H1 (cell line): ENCODE measurements around the gene PXK. TPM values are rescaled to one million over a fixed set of nuclear protein-coding genes. Genes with fewer than 3 reads are reported as not detected.

Experiments used
- CTCF ChIA-PET: fragments of 300-600 bp; sonication (Branson Sonifier 250); formaldehyde crosslinking; loops from one replicate; lab custom pipeline; 2021; ENCODE audit not compliant: partially characterized antibody; lab: Charles Lee
- POLR2A ChIA-PET: fragments of 300-600 bp; sonication (Branson Sonifier 250); formaldehyde crosslinking; loops from one replicate; lab custom pipeline; 2021; ENCODE audit warnings: inconsistent platforms; ENCODE audit not compliant: partially characterized antibody; lab: Charles Lee
- DNase-seq, 2 experiments: peaks; one replicate each; pipeline versions ENCODE4 v3.0.0 to v3.0.0-alpha.2; 2010 to 2022; ENCODE audit warnings: low spot score in 2 of 2, low read depth in 1 of 2, mixed read lengths in 1 of 2
- FAIRE-seq: peaks from 2 replicates; lab custom pipeline; 2011; peaks lifted over from hg19 to GRCh38; lab: Jason Lieb, UNC
- H2AFZ ChIP-seq: 2 replicates; pipeline ENCODE4 v1.8.1; 2012; ENCODE audit warnings: low read length, inconsistent platforms
- H2AK5ac ChIP-seq: 2 replicates; pipeline ENCODE4 v1.6.1; 2013; ENCODE audit warnings: low read depth, low read length
- H2BK120ac ChIP-seq: replicated peaks from 2 replicates; pipeline ENCODE3; 2013; ENCODE audit warnings: low read depth, low read length, inconsistent platforms
- H2BK12ac ChIP-seq: 2 replicates; pipeline ENCODE4 v1.6.1; 2013; ENCODE audit warnings: low read depth, low read length
- H2BK15ac ChIP-seq: 2 replicates; pipeline ENCODE4 v1.6.1; 2013; ENCODE audit warnings: low read length
- H2BK20ac ChIP-seq: 2 replicates; pipeline ENCODE4 v1.6.1; 2013; ENCODE audit warnings: low read length
- H2BK5ac ChIP-seq: 2 replicates; pipeline ENCODE4 v1.6.1; 2013; ENCODE audit warnings: low read depth, low read length
- H3K14ac ChIP-seq: 2 replicates; pipeline ENCODE4 v1.6.1; 2013; ENCODE audit warnings: inconsistent platforms; ENCODE audit not compliant: insufficient read length
- H3K18ac ChIP-seq: 2 replicates; pipeline ENCODE4 v1.6.1; 2013; ENCODE audit warnings: low read length; ENCODE audit errors: extremely low read depth
- H3K23ac ChIP-seq: 2 replicates; pipeline ENCODE4 v1.6.1; 2013; ENCODE audit warnings: inconsistent platforms; ENCODE audit not compliant: insufficient read length
- H3K23me2 ChIP-seq: 2 replicates; pipeline ENCODE4 v1.6.1; 2013; ENCODE audit warnings: low read depth, low read length
- H3K27ac ChIP-seq: 2 replicates; pipeline ENCODE4 v1.6.1; 2011; ENCODE audit warnings: low read depth, low read length, inconsistent platforms
- H3K27me3 ChIP-seq, 4 experiments: replicated peaks in 1 of 4; 1 replicate in 1 of 4; 2 replicates in 3 of 4; pipeline versions ENCODE4 v1.6.1 to v1.8.1; 2011 to 2013; ENCODE audit warnings: low read length in 3 of 4, mild to moderate bottlenecking in 3 of 4, inconsistent platforms in 2 of 4, mixed read lengths in 2 of 4, moderate library complexity in 1 of 4; ENCODE audit not compliant: control insufficient read depth in 3 of 4, insufficient read depth in 3 of 4; ENCODE audit errors: extremely low read depth in 1 of 4
- H3K36me3 ChIP-seq, 4 experiments: 2 replicates each; pipeline versions ENCODE4 v1.6.1 to v1.8.1; 2011 to 2013; ENCODE audit warnings: mild to moderate bottlenecking in 4 of 4, low read length in 3 of 4, moderate library complexity in 2 of 4, control low read depth in 1 of 4, inconsistent platforms in 1 of 4; ENCODE audit not compliant: insufficient read depth in 4 of 4, control insufficient read depth in 2 of 4
- H3K4ac ChIP-seq: replicated peaks from 2 replicates; pipeline ENCODE3; 2013; ENCODE audit warnings: low read length, low read depth, mixed read lengths, inconsistent platforms; ENCODE audit not compliant: insufficient read length
- H3K4me1 ChIP-seq, 4 experiments: replicated peaks in 1 of 4; 1 replicate in 1 of 4; 2 replicates in 3 of 4; pipeline versions ENCODE4 v1.6.1 to v1.8.1; 2011 to 2013; ENCODE audit warnings: low read length in 3 of 4, inconsistent platforms in 2 of 4, mixed read lengths in 1 of 4; ENCODE audit not compliant: insufficient read depth in 4 of 4, control insufficient read depth in 3 of 4
- H3K4me2 ChIP-seq, 2 experiments: 2 replicates each; pipeline versions ENCODE4 v1.6.1 to v1.8.1; 2011 to 2013; ENCODE audit warnings: low read depth in 2 of 2, low read length in 2 of 2, control low read depth in 1 of 2, inconsistent platforms in 1 of 2, mild to moderate bottlenecking in 1 of 2; ENCODE audit not compliant: insufficient read depth in 1 of 2
- H3K4me3 ChIP-seq, 4 experiments: fragments of 200-600, 300-600 bp in 1 of 4; sonication (generic), shearing (Covaris generic), sonication (Bioruptor Twin) in 1 of 4; 2 replicates each; pipeline versions ENCODE4 v1.5.1 to v1.8.1; 2011 to 2016; ENCODE audit warnings: low read length in 4 of 4, low read depth in 3 of 4, control low read depth in 2 of 4, inconsistent platforms in 2 of 4, mild to moderate bottlenecking in 2 of 4, mixed read lengths in 1 of 4, moderate library complexity in 1 of 4; ENCODE audit not compliant: insufficient read depth in 2 of 4; ENCODE audit errors: extremely low read depth in 1 of 4
- H3K56ac ChIP-seq: replicated peaks from 2 replicates; pipeline ENCODE3; 2013; ENCODE audit warnings: low read depth, mild to moderate bottlenecking, mixed read lengths, low read length, inconsistent platforms; ENCODE audit not compliant: insufficient read length
- H3K79me1 ChIP-seq: 2 replicates; pipeline ENCODE4 v1.6.1; 2013; ENCODE audit warnings: low read depth, low read length, control low read depth
- H3K79me2 ChIP-seq, 2 experiments: 2 replicates each; pipeline versions ENCODE4 v1.6.1 to v1.8.1; 2012 to 2013; ENCODE audit warnings: low read length in 2 of 2, mild to moderate bottlenecking in 2 of 2, inconsistent platforms in 1 of 2; ENCODE audit not compliant: insufficient read depth in 2 of 2, control insufficient read depth in 1 of 2
- H3K9ac ChIP-seq, 4 experiments: replicated peaks in 1 of 4; 1 replicate in 1 of 4; 2 replicates in 3 of 4; pipeline versions ENCODE4 v1.6.1 to v1.8.1; 2011 to 2013; ENCODE audit warnings: low read depth in 3 of 4, low read length in 3 of 4, control low read depth in 2 of 4, mild to moderate bottlenecking in 2 of 4, moderate library complexity in 2 of 4, inconsistent platforms in 1 of 4; ENCODE audit errors: extremely low read depth in 1 of 4
- H3K9me3 ChIP-seq, 2 experiments: 2 replicates each; pipeline versions ENCODE4 v1.6.1 to v1.8.1; 2012 to 2013; ENCODE audit warnings: mild to moderate bottlenecking in 2 of 2, moderate library complexity in 2 of 2, control low read depth in 1 of 2, inconsistent platforms in 1 of 2, low read depth in 1 of 2, low read length in 1 of 2, mixed read lengths in 1 of 2; ENCODE audit not compliant: insufficient read depth in 2 of 2
- H4K20me1 ChIP-seq, 2 experiments: replicated peaks in 1 of 2; 2 replicates each; pipeline versions ENCODE3 to v1.8.1; 2011 to 2013; ENCODE audit warnings: inconsistent platforms in 2 of 2, low read length in 2 of 2, mild to moderate bottlenecking in 1 of 2; ENCODE audit not compliant: insufficient read depth in 2 of 2, control insufficient read depth in 1 of 2
- H4K5ac ChIP-seq: 2 replicates; pipeline ENCODE4 v1.6.1; 2013; ENCODE audit warnings: low read length, low read depth, mixed read lengths, inconsistent platforms; ENCODE audit not compliant: insufficient read length
- H4K8ac ChIP-seq: 2 replicates; pipeline ENCODE4 v1.8.0; 2013; ENCODE audit warnings: mild to moderate bottlenecking, moderate library complexity, low read length, inconsistent platforms; ENCODE audit not compliant: insufficient read depth; ENCODE audit errors: extremely low read depth
- H4K91ac ChIP-seq: replicated peaks from 2 replicates; pipeline ENCODE3; 2013; ENCODE audit warnings: low read length, mixed read lengths, inconsistent platforms; ENCODE audit not compliant: insufficient read length
- JUN ChIP-seq: IDR thresholded peaks from 2 replicates; pipeline ENCODE4 v1.6.1; 2011; ENCODE audit warnings: low read depth, mild to moderate bottlenecking, improper control_type of control experiment, low read length
- JUND ChIP-seq: IDR thresholded peaks from 2 replicates; pipeline ENCODE4 v1.6.1; 2011; ENCODE audit warnings: mild to moderate bottlenecking, improper control_type of control experiment, low read length
- WGBS, 2 experiments: shearing (Covaris generic) in 1 of 2; methylation state at CpG; one replicate each; pipeline versions ENCODE4 v1.1.6 to v1.1.7; 2013 to 2015; ENCODE audit warnings: low lambda C conversion rate in 2 of 2, mixed read lengths in 2 of 2, inconsistent platforms in 1 of 2, low coverage in 1 of 2, missing lambda C conversion rate in 1 of 2; ENCODE audit not compliant: insufficient replicate concordance in 2 of 2, insufficient coverage in 1 of 2, insufficient read length in 1 of 2; ENCODE audit errors: extremely low coverage in 1 of 2, missing lambda C conversion rate in 1 of 2; 5-methylcytosine and 5-hydroxymethylcytosine counted together
- polyA plus RNA-seq, 7 experiments: library from polyadenylated mRNA; depleted of rRNA in 3 of 7; stranded (reverse) in 5 of 7; unstranded in 2 of 7; fragments of >200 nt in 5 of 7; fragments of 200-250 nt in 2 of 7; gene quantifications; 1 replicate in 5 of 7; 2 replicates in 1 of 7; 4 replicates in 1 of 7; pipeline versions ENCODE4 v1.2.1 to v1.2.3, GENCODE V29; 2011 to 2013; ENCODE audit warnings: missing spikeins in 2 of 7, mixed read lengths in 2 of 7
- total RNA-seq: library from RNA; stranded (reverse); fragmentation: NEBNext Ultra II Directional; extraction: Animal tissue kit (Norgen Biotek cat#: 25700); gene quantifications from 2 replicates; pipeline ENCODE4 v1.2.1, GENCODE V29; 2021
- TF ChIP-seq, protein P1 (sequence below): IDR thresholded peaks from 2 replicates; pipeline ENCODE4 v1.6.1; 2011; ENCODE audit warnings: low read length, improper control_type of control experiment

PXK gene
- total and polyA plus RNA-seq, 2 of the 8 experiments (the other 6 are each of a cell fraction or from before 2014, with no cell fraction given) = 3.5 to 7.1 TPM

DNA sequence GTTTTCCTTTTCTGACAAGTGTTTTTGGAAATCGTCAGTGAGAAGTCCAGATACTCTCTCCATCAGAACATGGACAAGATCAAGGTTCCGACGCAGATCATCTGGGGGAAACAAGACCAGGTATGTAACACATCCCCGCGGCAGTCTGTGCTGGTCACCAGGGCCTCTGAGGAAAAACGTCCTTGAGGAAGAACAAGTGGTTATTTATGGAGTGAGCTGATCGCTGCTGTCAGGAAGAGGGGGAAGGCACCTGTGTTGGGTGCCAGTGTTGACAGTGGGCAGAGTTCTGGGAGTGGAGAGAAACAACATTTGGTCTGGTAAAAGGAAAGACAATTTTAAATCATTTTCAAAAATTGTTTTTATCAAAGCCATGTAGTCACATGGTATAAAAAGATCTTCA lies 47.4 kb upstream of the PXK start:
- Histone ChIP-seq H3K14ac (no peak overlapping the region), H3K9me3 (no peaks in the 10 kb centered on the region; a peak in 1 of 4 replicates), H3K9ac (no peak overlapping the region), H3K23ac (no peak overlapping the region), H2BK15ac (no peak overlapping the region), H4K91ac (no peak overlapping the region), H2BK20ac (no peak overlapping the region), H2AFZ (no peak overlapping the region), H3K36me3 (no peaks in the 10 kb centered on the region), H4K20me1 (no peaks in the 10 kb centered on the region), H2BK120ac (no peak overlapping the region), H3K18ac (no peak overlapping the region), H3K27me3 (no peaks in the 10 kb centered on the region), H3K4me3 (no peak overlapping the region), H2BK5ac (no peak overlapping the region), H3K79me1 (no peaks in the 10 kb centered on the region), H3K23me2 (no peaks in the 10 kb centered on the region; the same call in 1 of the 2 replicates), H3K4ac (no peak overlapping the region), H3K56ac (no peak overlapping the region), H2AK5ac (no peak overlapping the region), H4K8ac (no peak overlapping the region), H3K4me2 (no peak overlapping the region), H3K79me2 (no peaks in the 10 kb centered on the region), H3K27ac (no peak overlapping the region), H3K4me1 (no peaks in the 10 kb centered on the region; a peak in 1 of 7 replicates), H4K5ac (no peak overlapping the region), H2BK12ac (no peak overlapping the region)
- ChIA-PET CTCF (interaction anchor here (1.4 to 3.0 kb wide), 3 partner anchors 13 to 97 kb away, joined by 4 to 9 read pairs (median 5); no protein-coding TSS in a partner anchor), POLR2A (no interaction called here)
- DNase-seq (no peak), FAIRE-seq (no peak)
- WGBS, 2 experiments = 87% methylated on average over 7 of the region's 7 CpGs; no CpG with 5 or more reads in 1 of the 2 experiments
- TF ChIP-seq JUND (no peak), JUN (no peak)
- TF ChIP-seq, protein P1, sequence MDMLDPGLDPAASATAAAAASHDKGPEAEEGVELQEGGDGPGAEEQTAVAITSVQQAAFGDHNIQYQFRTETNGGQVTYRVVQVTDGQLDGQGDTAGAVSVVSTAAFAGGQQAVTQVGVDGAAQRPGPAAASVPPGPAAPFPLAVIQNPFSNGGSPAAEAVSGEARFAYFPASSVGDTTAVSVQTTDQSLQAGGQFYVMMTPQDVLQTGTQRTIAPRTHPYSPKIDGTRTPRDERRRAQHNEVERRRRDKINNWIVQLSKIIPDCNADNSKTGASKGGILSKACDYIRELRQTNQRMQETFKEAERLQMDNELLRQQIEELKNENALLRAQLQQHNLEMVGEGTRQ = no peak
